H1 (cell line): Measurements from ENCODE around the gene PTPN12. TPM values are rescaled to one million over a fixed set of nuclear protein-coding genes. Genes with fewer than 3 reads are reported as not detected.

Experiments
- CTCF ChIA-PET: fragments of 300-600 bp; sonication (Branson Sonifier 250); formaldehyde crosslinking; loops from one replicate; lab custom pipeline; 2021; ENCODE audit not compliant: partially characterized antibody; lab: Charles Lee
- POLR2A ChIA-PET: fragments of 300-600 bp; sonication (Branson Sonifier 250); formaldehyde crosslinking; loops from one replicate; lab custom pipeline; 2021; ENCODE audit warnings: inconsistent platforms; ENCODE audit not compliant: partially characterized antibody; lab: Charles Lee
- DNase-seq, 2 experiments: peaks; one replicate each; pipeline versions ENCODE4 v3.0.0 to v3.0.0-alpha.2; 2010 to 2022; ENCODE audit warnings: low spot score in 2 of 2, low read depth in 1 of 2, mixed read lengths in 1 of 2
- FAIRE-seq: peaks from 2 replicates; lab custom pipeline; 2011; peaks lifted over from hg19 to GRCh38; lab: Jason Lieb, UNC
- H2AFZ ChIP-seq: 2 replicates; pipeline ENCODE4 v1.8.1; 2012; ENCODE audit warnings: low read length, inconsistent platforms
- H2AK5ac ChIP-seq: 2 replicates; pipeline ENCODE4 v1.6.1; 2013; ENCODE audit warnings: low read depth, low read length
- H2BK120ac ChIP-seq: replicated peaks from 2 replicates; pipeline ENCODE3; 2013; ENCODE audit warnings: low read depth, low read length, inconsistent platforms
- H2BK12ac ChIP-seq: 2 replicates; pipeline ENCODE4 v1.6.1; 2013; ENCODE audit warnings: low read depth, low read length
- H2BK15ac ChIP-seq: 2 replicates; pipeline ENCODE4 v1.6.1; 2013; ENCODE audit warnings: low read length
- H2BK20ac ChIP-seq: 2 replicates; pipeline ENCODE4 v1.6.1; 2013; ENCODE audit warnings: low read length
- H2BK5ac ChIP-seq: 2 replicates; pipeline ENCODE4 v1.6.1; 2013; ENCODE audit warnings: low read depth, low read length
- H3K14ac ChIP-seq: 2 replicates; pipeline ENCODE4 v1.6.1; 2013; ENCODE audit warnings: inconsistent platforms; ENCODE audit not compliant: insufficient read length
- H3K18ac ChIP-seq: 2 replicates; pipeline ENCODE4 v1.6.1; 2013; ENCODE audit warnings: low read length; ENCODE audit errors: extremely low read depth
- H3K23ac ChIP-seq: 2 replicates; pipeline ENCODE4 v1.6.1; 2013; ENCODE audit warnings: inconsistent platforms; ENCODE audit not compliant: insufficient read length
- H3K23me2 ChIP-seq: 2 replicates; pipeline ENCODE4 v1.6.1; 2013; ENCODE audit warnings: low read depth, low read length
- H3K27ac ChIP-seq: 2 replicates; pipeline ENCODE4 v1.6.1; 2011; ENCODE audit warnings: low read depth, low read length, inconsistent platforms
- H3K27me3 ChIP-seq, 4 experiments: replicated peaks in 1 of 4; 1 replicate in 1 of 4; 2 replicates in 3 of 4; pipeline versions ENCODE4 v1.6.1 to v1.8.1; 2011 to 2013; ENCODE audit warnings: low read length in 3 of 4, mild to moderate bottlenecking in 3 of 4, inconsistent platforms in 2 of 4, mixed read lengths in 2 of 4, moderate library complexity in 1 of 4; ENCODE audit not compliant: control insufficient read depth in 3 of 4, insufficient read depth in 3 of 4; ENCODE audit errors: extremely low read depth in 1 of 4
- H3K36me3 ChIP-seq, 4 experiments: 2 replicates each; pipeline versions ENCODE4 v1.6.1 to v1.8.1; 2011 to 2013; ENCODE audit warnings: mild to moderate bottlenecking in 4 of 4, low read length in 3 of 4, moderate library complexity in 2 of 4, control low read depth in 1 of 4, inconsistent platforms in 1 of 4; ENCODE audit not compliant: insufficient read depth in 4 of 4, control insufficient read depth in 2 of 4
- H3K4ac ChIP-seq: replicated peaks from 2 replicates; pipeline ENCODE3; 2013; ENCODE audit warnings: low read length, low read depth, mixed read lengths, inconsistent platforms; ENCODE audit not compliant: insufficient read length
- H3K4me1 ChIP-seq, 4 experiments: replicated peaks in 1 of 4; 1 replicate in 1 of 4; 2 replicates in 3 of 4; pipeline versions ENCODE4 v1.6.1 to v1.8.1; 2011 to 2013; ENCODE audit warnings: low read length in 3 of 4, inconsistent platforms in 2 of 4, mixed read lengths in 1 of 4; ENCODE audit not compliant: insufficient read depth in 4 of 4, control insufficient read depth in 3 of 4
- H3K4me2 ChIP-seq, 2 experiments: 2 replicates each; pipeline versions ENCODE4 v1.6.1 to v1.8.1; 2011 to 2013; ENCODE audit warnings: low read depth in 2 of 2, low read length in 2 of 2, control low read depth in 1 of 2, inconsistent platforms in 1 of 2, mild to moderate bottlenecking in 1 of 2; ENCODE audit not compliant: insufficient read depth in 1 of 2
- H3K4me3 ChIP-seq, 4 experiments: fragments of 200-600, 300-600 bp in 1 of 4; sonication (generic), shearing (Covaris generic), sonication (Bioruptor Twin) in 1 of 4; 2 replicates each; pipeline versions ENCODE4 v1.5.1 to v1.8.1; 2011 to 2016; ENCODE audit warnings: low read length in 4 of 4, low read depth in 3 of 4, control low read depth in 2 of 4, inconsistent platforms in 2 of 4, mild to moderate bottlenecking in 2 of 4, mixed read lengths in 1 of 4, moderate library complexity in 1 of 4; ENCODE audit not compliant: insufficient read depth in 2 of 4; ENCODE audit errors: extremely low read depth in 1 of 4
- H3K56ac ChIP-seq: replicated peaks from 2 replicates; pipeline ENCODE3; 2013; ENCODE audit warnings: low read depth, mild to moderate bottlenecking, mixed read lengths, low read length, inconsistent platforms; ENCODE audit not compliant: insufficient read length
- H3K79me1 ChIP-seq: 2 replicates; pipeline ENCODE4 v1.6.1; 2013; ENCODE audit warnings: low read depth, low read length, control low read depth
- H3K79me2 ChIP-seq, 2 experiments: 2 replicates each; pipeline versions ENCODE4 v1.6.1 to v1.8.1; 2012 to 2013; ENCODE audit warnings: low read length in 2 of 2, mild to moderate bottlenecking in 2 of 2, inconsistent platforms in 1 of 2; ENCODE audit not compliant: insufficient read depth in 2 of 2, control insufficient read depth in 1 of 2
- H3K9ac ChIP-seq, 4 experiments: replicated peaks in 1 of 4; 1 replicate in 1 of 4; 2 replicates in 3 of 4; pipeline versions ENCODE4 v1.6.1 to v1.8.1; 2011 to 2013; ENCODE audit warnings: low read depth in 3 of 4, low read length in 3 of 4, control low read depth in 2 of 4, mild to moderate bottlenecking in 2 of 4, moderate library complexity in 2 of 4, inconsistent platforms in 1 of 4; ENCODE audit errors: extremely low read depth in 1 of 4
- H3K9me3 ChIP-seq, 2 experiments: 2 replicates each; pipeline versions ENCODE4 v1.6.1 to v1.8.1; 2012 to 2013; ENCODE audit warnings: mild to moderate bottlenecking in 2 of 2, moderate library complexity in 2 of 2, control low read depth in 1 of 2, inconsistent platforms in 1 of 2, low read depth in 1 of 2, low read length in 1 of 2, mixed read lengths in 1 of 2; ENCODE audit not compliant: insufficient read depth in 2 of 2
- H4K20me1 ChIP-seq, 2 experiments: replicated peaks in 1 of 2; 2 replicates each; pipeline versions ENCODE3 to v1.8.1; 2011 to 2013; ENCODE audit warnings: inconsistent platforms in 2 of 2, low read length in 2 of 2, mild to moderate bottlenecking in 1 of 2; ENCODE audit not compliant: insufficient read depth in 2 of 2, control insufficient read depth in 1 of 2
- H4K5ac ChIP-seq: 2 replicates; pipeline ENCODE4 v1.6.1; 2013; ENCODE audit warnings: low read length, low read depth, mixed read lengths, inconsistent platforms; ENCODE audit not compliant: insufficient read length
- H4K8ac ChIP-seq: 2 replicates; pipeline ENCODE4 v1.8.0; 2013; ENCODE audit warnings: mild to moderate bottlenecking, moderate library complexity, low read length, inconsistent platforms; ENCODE audit not compliant: insufficient read depth; ENCODE audit errors: extremely low read depth
- H4K91ac ChIP-seq: replicated peaks from 2 replicates; pipeline ENCODE3; 2013; ENCODE audit warnings: low read length, mixed read lengths, inconsistent platforms; ENCODE audit not compliant: insufficient read length
- RBBP5 ChIP-seq: IDR thresholded peaks from 2 replicates; pipeline ENCODE4 v1.7.1; 2012; ENCODE audit warnings: low read depth, mild to moderate bottlenecking, inconsistent platforms, low read length, moderate library complexity, borderline replicate concordance
- polyA plus RNA-seq, 7 experiments: library from polyadenylated mRNA; depleted of rRNA in 3 of 7; stranded (reverse) in 5 of 7; unstranded in 2 of 7; fragments of >200 nt in 5 of 7; fragments of 200-250 nt in 2 of 7; gene quantifications; 1 replicate in 5 of 7; 2 replicates in 1 of 7; 4 replicates in 1 of 7; pipeline versions ENCODE4 v1.2.1 to v1.2.3, GENCODE V29; 2011 to 2013; ENCODE audit warnings: missing spikeins in 2 of 7, mixed read lengths in 2 of 7
- total RNA-seq: library from RNA; stranded (reverse); fragmentation: NEBNext Ultra II Directional; extraction: Animal tissue kit (Norgen Biotek cat#: 25700); gene quantifications from 2 replicates; pipeline ENCODE4 v1.2.1, GENCODE V29; 2021

PTPN12 gene
- total and polyA plus RNA-seq, 2 of the 8 experiments (the other 6 are each of a cell fraction or from before 2014, with no cell fraction given), result 39.7 to 132 TPM

DNA sequence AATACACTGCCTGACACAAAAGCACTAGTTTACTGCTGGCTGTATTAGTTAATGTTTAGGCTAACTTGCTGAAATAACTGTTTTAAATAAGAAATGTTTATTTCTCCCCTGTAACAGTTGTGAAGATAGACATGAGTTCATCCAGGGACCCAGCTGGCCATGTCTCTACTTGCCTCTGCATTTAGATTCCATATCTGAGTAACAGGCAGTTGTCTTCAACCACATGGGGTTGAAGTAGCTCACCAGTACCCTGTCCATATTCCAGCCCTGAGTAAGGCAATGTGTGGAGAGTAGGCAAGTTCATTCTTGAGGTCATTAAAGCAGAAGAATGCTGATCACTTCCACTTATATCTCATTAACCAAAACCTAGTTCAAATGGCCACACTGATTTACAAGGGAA is 128.1 kb downstream of the PTPN12 start:
- H2AFZ ChIP-seq, result no peak overlapping the region
- POLR2A ChIA-PET, result interaction anchor here (1.2 kb wide), 1 partner anchor 10 kb away, joined by 3 read pairs; no protein-coding TSS in a partner anchor

More for the DNA sequence above, 128.1 kb downstream of the PTPN12 start:
- Histone ChIP-seq H3K79me2 (no peaks in the 10 kb centered on the region), H3K79me1 (no peaks in the 10 kb centered on the region), H3K36me3 (no peaks in the 10 kb centered on the region)
- TF ChIP-seq RBBP5, result no peak
- TF ChIP-seq, all 59 proteins: peak for 0
- Histone ChIP-seq H3K4ac (no peak overlapping the region), H3K14ac (no peak overlapping the region), H3K27me3 (no peaks in the 10 kb centered on the region), H3K9ac (no peak overlapping the region), H2BK12ac (no peak overlapping the region), H3K9me3 (no peaks in the 10 kb centered on the region), H2BK20ac (no peak overlapping the region), H2BK15ac (no peak overlapping the region), H3K56ac (no peak overlapping the region), H3K4me3 (no peak overlapping the region), H3K4me1 (no peaks in the 10 kb centered on the region), H3K27ac (no peak overlapping the region), H4K20me1 (no peaks in the 10 kb centered on the region), H2BK120ac (no peak overlapping the region), H3K23me2 (no peaks in the 10 kb centered on the region), H4K5ac (no peak overlapping the region), H4K8ac (no peak overlapping the region), H4K91ac (no peak overlapping the region), H3K4me2 (no peak overlapping the region), H2BK5ac (no peak overlapping the region), H2AK5ac (no peak overlapping the region), H3K23ac (no peak overlapping the region), H3K18ac (no peak overlapping the region)
- FAIRE-seq (no peak), DNase-seq (peak in 1 of 2 experiments; percentile 14)
- CTCF ChIA-PET, result interaction anchor here (1.6 to 1.7 kb wide), 3 partner anchors 9 to 95 kb away, joined by 4 to 8 read pairs (median 4); no protein-coding TSS in a partner anchor
